ENCODE data around the gene RPS21. TPM values are rescaled to one million over a fixed set of nuclear protein-coding genes. Genes with fewer than 3 reads are reported as not detected.

The RPS21 gene
- polyA plus RNA-seq, 1 donor = 1,182 TPM

GRCh38 chr20:62428002-62428372, 41.1 kb downstream of the RPS21 start:
- DNase-seq = no peak

- no peak for DNase-seq
Measured at GRCh38 chr20:62428396-62429295, 41.7 kb downstream of the RPS21 start.

- DNase-seq = no peak
Measured at GRCh38 chr20:62429455-62430310, 42.8 kb downstream of the RPS21 start.

DNA sequence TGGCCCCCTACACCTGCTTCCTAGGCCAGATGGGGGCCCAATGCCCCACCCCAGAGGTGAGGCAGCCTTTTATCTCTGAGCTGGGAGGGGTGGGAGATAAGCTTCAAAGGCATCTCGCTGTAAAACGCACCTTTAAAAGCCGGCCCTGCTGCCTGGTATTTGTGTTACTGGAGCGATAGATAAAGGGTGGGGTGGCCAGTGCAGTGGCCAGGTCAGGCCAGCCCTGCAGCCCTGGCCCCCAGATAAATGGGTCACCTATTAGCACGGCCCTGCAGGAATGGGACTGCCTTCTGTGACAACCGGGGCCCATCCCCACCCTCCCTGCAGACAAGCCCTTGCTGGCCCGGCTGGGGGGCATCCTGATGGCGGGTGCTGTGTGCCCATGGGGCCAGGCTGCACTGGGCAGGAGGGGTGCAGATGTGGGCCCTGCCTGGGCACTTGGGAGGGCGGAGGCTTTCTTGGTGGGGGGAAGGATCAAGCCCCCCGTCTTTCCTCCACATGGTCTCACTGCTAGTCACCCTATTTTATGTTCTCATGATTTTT, 43.5 kb downstream of the RPS21 start:
- no peak for DNase-seq

DNA sequence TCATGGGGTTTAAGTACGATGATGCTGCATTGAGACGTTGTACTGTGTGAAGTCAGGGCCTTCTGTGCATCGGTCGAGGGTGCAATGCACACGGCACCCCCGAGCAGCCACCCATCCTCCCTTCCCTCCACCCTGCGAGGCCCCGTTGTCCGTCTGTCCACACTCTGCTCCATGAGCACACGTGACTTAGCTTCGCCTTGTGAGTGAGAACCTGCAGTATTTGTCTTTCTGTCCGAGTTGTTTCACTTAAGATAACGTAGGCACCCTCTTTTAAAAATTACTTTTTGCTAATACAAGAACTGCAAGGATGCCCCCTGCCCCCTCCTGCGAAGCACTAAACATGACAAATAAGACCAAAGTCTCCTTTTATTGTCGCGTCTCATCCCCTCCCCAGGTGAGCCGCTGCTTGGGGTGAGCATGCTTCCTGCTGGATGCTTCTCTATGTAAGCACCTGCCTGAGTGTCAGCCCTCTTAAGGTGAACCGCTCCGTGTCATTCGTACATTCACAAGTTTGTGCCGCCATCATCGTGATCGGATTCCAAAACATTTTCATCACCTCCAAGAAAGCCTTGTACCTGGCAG, 44.1 kb downstream of the RPS21 start:
- DNase-seq = no peak

DNA sequence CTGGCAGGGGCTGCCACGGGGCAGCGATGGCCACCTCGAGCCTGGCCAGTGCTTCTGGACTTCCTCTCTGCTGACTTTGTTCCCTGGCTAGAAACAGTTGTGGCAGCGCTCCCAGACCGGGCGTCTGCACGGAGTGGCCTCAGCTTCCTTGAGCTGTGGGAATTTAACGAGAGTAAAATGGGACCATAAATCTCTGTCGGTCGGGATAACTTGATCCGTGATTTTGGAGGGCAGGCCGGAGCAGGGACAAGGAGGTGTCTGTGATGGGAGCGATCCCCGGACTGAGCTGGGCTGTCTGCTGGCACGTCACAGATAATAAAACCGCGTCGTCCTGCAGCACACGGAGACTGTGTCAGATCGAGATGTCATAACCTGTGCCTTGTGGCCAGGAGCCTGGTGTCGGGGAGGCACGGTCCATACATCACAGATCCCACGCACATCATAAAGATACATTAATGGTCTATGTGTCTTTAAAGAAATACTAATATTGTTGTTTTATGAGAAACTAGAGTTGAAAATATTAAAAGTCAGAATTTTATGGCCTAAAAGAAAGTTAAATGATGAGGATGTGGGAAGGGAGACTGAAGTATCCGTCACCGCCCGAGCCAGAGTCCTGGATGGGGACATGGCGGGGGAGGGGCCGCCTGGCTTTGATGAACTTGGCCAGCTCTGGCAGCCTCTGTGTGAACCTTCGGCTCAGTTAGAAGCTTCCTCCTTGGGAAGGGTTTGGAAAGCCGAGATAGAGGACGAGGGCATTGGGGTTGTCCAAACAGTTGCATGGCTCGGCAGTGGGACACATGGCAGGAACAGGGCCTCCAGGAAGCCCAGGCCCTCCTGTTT, 47.0 kb downstream of the RPS21 start:
- no peak for DNase-seq

DNA sequence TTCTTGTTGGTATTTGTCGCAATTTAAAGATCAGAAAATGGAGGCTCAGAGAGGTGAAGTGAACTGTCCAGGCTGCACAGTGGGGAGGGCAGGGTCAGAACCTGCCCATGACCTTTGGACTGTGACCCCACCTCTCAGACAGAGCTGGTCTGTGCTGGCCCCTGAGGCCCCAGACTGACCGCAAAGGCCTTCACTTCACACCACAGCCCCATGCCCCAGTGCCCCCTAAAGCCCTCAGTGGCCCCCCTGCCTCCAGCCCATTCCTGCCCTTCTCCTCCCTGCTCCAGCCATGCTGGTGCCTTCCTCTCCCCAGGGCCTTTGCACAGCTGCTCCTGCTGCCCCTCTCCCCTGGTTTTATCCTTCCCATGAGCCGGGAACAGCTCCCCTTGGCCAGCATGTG, 49.8 kb downstream of the RPS21 start:
- DNase-seq = no peak

GRCh38 chr20:62437496-62437895, 50.6 kb downstream of the RPS21 start:
- DNase-seq = no peak

DNA sequence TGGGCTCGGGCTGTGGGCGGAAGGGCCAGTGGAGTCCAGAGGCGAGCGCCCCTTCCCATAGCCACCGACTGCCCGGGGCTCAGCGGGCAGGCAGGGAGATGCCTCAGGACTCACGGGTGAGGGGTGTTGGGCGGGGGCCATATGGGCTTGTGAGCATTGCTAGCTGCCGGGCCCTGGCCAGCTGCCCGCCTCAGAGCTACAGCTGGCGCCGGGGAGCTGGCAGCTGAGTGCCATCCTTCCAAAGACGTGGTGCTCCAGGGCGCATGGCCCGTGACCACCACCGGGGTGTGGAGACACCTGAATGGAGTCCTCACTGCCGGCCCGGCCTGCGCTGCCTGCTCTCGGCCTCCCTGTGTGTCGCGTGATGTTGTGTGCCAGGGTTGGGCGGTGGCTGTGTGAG, 51.0 kb downstream of the RPS21 start:
- DNase-seq = peak; percentile 29

Other genes starting within 250 kb of the RPS21 start
- gene PSMA7, start 243.7 kb upstream of the RPS21 start, polyA plus RNA-seq (ENCODE audit: insufficient read length) = 156 TPM
- 17.8 TPM for gene SS18L1, start 243.3 kb upstream of the RPS21 start, polyA plus RNA-seq (ENCODE audit: insufficient read length)
- gene MTG2, start 204.1 kb upstream of the RPS21 start, polyA plus RNA-seq (ENCODE audit: insufficient read length) = 35.7 TPM
- gene HRH3, start 166.8 kb upstream of the RPS21 start, polyA plus RNA-seq (ENCODE audit: insufficient read length) = 2.2 TPM
- 30.3 TPM for gene OSBPL2, start 148.6 kb upstream of the RPS21 start, polyA plus RNA-seq (ENCODE audit: insufficient read length)
- gene ADRM1, start 84.1 kb upstream of the RPS21 start, polyA plus RNA-seq (ENCODE audit: insufficient read length) = 69.4 TPM
- gene LAMA5, start 19.8 kb upstream of the RPS21 start, polyA plus RNA-seq (ENCODE audit: insufficient read length) = 96.2 TPM
- gene CABLES2, start 20.2 kb downstream of the RPS21 start, polyA plus RNA-seq (ENCODE audit: insufficient read length) = 5.5 TPM
- gene RBBP8NL, start 40.4 kb downstream of the RPS21 start, polyA plus RNA-seq (ENCODE audit: insufficient read length) = not detected
- 0.08 TPM for gene GATA5, start 88.9 kb downstream of the RPS21 start, polyA plus RNA-seq (ENCODE audit: insufficient read length)

Data from hindlimb muscle (tissue), 1 donor.